ENCODE measurements around the gene SGCD.

Gene SGCD

GRCh38 chr5:156815988-156816599, 489.1 kb downstream of the SGCD start:
- FAIRE-seq = no peak

Measured in G401.6 (cell line).